GM21619 (cell line): ENCODE measurements around the gene MOCS3.

Source experiments
- ATAC-seq: cut with Tn5 transposase; IDR thresholded peaks from one replicate; pipeline ENCODE4 v1.9.1; 2021; ENCODE audit not compliant: unreplicated experiment

MOCS3 gene

DNA sequence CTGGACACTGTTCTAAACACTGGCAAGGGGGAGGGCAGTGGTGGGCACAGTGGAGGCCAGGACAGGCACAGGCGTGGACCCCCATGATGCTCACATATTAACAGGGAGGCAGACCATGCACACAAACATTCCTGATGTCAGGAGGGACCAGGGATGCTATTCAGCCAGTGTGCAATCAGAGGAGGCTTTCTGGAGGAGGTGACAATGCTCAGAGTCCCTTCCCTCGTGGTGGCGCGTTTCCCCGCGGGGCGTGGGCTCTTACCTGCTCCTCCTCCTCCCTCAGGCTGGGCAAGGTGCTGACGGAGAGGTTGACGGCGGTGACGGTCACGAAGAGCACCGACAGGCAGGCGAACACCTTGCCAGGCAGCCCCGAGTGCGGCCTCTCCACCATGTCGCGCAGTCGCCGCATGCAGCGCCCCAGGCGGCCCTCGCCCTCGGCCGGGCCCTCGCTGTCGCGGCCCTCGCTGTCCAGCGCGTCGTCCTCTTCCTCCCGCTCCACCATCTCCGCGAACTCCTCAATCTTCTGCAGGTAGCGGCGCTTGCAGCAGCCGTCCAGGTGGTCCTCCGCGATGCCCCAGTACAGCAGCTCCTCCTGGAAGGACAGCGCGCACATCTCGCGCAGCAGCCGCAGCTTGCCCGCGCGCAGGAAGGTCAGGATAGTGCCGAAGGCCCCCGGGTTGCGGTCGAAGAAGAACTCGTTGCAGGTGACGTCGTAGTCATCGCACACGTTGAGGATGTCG lies 50.9 kb downstream of the MOCS3 start:
- no peak for ATAC-seq

DNA sequence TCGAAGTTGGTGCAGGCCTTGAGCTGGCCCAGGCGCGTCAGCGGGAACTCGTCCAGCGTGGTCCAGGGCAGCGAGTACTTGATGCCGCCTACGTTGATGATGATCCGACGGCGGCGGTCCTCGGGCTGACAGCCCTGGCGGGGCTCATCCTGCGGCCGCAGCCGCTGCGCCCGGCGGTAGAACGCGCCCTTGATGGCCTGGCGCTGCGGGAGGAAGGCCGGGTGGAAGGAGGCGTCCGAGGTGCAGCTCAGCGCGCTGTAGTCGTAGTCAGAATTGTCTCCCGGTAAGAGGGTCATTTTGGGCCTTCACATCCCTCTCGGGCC lies 51.4 kb downstream of the MOCS3 start:
- no peak for ATAC-seq

DNA sequence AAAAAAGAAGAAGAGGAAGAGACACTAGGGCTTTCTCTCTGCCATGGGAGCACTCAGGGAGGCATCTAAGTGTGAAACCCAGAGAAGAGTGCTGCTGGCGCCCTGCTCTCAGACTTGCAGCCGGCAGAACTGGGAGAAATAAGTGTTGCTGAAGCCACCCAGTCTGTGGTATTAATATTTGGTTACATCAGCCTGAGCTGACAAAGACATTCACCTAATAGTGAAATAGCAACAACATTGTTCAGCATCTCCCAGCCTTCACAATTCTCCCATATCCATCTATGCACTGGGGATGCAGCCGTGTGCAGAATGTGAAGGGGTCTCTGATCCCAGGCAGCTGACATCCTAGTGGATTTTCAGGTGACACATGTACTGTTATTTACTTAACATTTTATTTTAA lies 52.3 kb downstream of the MOCS3 start:
- no peak for ATAC-seq

DNA sequence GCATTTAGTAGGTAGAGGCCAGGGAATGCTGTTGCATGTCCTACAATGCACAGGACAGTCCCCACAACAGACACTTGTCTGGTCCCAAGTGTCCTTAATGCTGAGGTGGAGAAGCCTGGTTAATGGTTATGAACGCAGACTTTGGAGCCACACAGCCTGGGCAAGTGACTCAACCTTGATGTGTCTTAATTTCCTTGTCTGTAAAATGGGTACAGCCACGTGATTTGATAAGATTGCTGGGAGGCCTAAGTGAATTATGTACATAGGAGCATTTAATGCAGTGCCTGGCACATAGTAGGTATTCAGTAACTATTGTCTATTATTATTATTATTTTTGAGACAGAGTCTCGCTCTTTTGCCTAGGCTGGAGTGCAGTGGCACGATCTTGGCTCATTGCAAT lies 52.9 kb downstream of the MOCS3 start:
- no peak for ATAC-seq

DNA sequence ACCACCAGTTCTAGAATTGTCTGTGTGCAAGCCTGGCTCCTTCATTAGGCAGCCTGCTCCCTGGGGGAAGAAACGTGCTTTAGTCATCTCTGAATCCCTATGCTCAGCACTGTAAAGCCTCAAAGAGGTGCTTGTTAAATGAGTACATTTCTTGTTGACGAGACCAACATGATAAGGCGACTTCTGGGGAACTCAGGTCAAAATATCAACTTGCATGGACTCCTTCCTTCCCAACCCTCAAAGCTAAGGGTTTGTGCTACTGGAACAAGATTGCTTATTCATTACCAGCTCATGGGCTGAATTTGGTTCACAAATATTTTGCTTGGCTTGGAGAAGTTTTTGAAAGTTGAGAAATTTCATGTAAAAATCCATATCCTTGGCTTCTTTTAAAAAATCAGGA lies 53.7 kb downstream of the MOCS3 start:
- no peak for ATAC-seq
